ENCODE measurements around the gene NOTUM.

DNA sequence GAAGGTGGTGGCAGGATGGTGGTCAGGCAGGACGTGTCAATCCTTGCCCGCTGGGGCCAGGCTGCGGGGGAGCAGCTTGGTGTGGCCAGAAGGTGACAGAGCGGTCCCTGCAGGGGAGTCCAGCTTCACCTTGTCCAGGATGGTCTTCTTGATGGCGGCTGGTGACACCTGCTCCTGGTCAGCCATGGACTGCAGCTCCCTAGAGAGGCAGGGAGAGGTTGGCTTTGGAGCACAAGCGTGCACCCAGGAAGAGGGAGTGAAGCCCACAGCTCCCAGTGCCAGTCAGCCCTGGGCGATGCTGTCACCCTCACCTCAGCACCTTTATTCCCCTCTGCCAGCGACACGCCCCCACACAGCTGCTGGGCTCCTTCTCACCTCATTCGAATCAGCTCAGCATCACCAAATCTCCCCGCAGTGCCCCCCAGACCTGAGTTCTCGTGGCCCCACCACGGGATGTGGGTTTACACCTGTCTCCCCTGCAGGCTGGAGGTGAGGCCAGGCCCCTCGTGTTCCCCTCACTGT, 27.7 kb downstream of the NOTUM start:
- TF ChIP-seq POLR2A (IDR thresholded peaks at IDR 0.05) (no peak), EP300 (IDR thresholded peaks at IDR 0.05) (no peak)
- TF ChIP-seq, protein P1, sequence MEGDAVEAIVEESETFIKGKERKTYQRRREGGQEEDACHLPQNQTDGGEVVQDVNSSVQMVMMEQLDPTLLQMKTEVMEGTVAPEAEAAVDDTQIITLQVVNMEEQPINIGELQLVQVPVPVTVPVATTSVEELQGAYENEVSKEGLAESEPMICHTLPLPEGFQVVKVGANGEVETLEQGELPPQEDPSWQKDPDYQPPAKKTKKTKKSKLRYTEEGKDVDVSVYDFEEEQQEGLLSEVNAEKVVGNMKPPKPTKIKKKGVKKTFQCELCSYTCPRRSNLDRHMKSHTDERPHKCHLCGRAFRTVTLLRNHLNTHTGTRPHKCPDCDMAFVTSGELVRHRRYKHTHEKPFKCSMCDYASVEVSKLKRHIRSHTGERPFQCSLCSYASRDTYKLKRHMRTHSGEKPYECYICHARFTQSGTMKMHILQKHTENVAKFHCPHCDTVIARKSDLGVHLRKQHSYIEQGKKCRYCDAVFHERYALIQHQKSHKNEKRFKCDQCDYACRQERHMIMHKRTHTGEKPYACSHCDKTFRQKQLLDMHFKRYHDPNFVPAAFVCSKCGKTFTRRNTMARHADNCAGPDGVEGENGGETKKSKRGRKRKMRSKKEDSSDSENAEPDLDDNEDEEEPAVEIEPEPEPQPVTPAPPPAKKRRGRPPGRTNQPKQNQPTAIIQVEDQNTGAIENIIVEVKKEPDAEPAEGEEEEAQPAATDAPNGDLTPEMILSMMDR (IDR thresholded peaks at IDR 0.05): no peak
